ENCODE results near the gene MRPL38. TPM values are rescaled to one million over a fixed set of nuclear protein-coding genes. Genes with fewer than 3 reads are reported as not detected.

The MRPL38 gene
- total and polyA plus RNA-seq, 4 donors: 47.8 to 105 (median 66.1) TPM

GRCh38 chr17:75909051-75909811 lies 4.5 kb upstream of the MRPL38 start:
- Histone ChIP-seq H3K4me3 (no peak overlapping the region), H3K4me1 (ENCODE audit: control insufficient read depth in 5 of 5, insufficient read depth in 5 of 5, low read length in 5 of 5) (peaks cover 0 to 4% (median 0%) of the 10 kb centered on the region in 5 donors), H3K9ac (ENCODE audit: insufficient read depth in 1 of 2, low read length in 2 of 2) (no peak overlapping the region), H3K9me3 (ENCODE audit: control insufficient read depth in 4 of 4, insufficient read depth in 3 of 4, low read length in 3 of 4) (no peaks in the 10 kb centered on the region), H3K27ac (ENCODE audit: low read depth in 1 of 2, low read length in 1 of 2) (peak overlapping the region in 1 of 2 donors; percentile 71), H3K36me3 (ENCODE audit: control insufficient read depth in 4 of 4, insufficient read depth in 4 of 4, low read length in 4 of 4) (peaks cover 0 to 6% (median 1%) of the 10 kb centered on the region in 4 donors), H3K27me3 (ENCODE audit: control insufficient read depth in 3 of 3, insufficient read depth in 3 of 3, low read length in 2 of 3) (no peaks in the 10 kb centered on the region)
- TF ChIP-seq, protein P1, sequence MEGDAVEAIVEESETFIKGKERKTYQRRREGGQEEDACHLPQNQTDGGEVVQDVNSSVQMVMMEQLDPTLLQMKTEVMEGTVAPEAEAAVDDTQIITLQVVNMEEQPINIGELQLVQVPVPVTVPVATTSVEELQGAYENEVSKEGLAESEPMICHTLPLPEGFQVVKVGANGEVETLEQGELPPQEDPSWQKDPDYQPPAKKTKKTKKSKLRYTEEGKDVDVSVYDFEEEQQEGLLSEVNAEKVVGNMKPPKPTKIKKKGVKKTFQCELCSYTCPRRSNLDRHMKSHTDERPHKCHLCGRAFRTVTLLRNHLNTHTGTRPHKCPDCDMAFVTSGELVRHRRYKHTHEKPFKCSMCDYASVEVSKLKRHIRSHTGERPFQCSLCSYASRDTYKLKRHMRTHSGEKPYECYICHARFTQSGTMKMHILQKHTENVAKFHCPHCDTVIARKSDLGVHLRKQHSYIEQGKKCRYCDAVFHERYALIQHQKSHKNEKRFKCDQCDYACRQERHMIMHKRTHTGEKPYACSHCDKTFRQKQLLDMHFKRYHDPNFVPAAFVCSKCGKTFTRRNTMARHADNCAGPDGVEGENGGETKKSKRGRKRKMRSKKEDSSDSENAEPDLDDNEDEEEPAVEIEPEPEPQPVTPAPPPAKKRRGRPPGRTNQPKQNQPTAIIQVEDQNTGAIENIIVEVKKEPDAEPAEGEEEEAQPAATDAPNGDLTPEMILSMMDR (IDR thresholded peaks at IDR 0.05; ENCODE audit: control extremely low read depth, extremely low read depth): no peak
- ATAC-seq (ENCODE audit: insufficient read depth, low FRiP score) (no peak), DNase-seq (peak in 2 of 3 donors; percentile 11 to 27)
- WGBS, 2 donors: 75 to 82% methylated on average over 14 of the region's 14 CpGs

DNA sequence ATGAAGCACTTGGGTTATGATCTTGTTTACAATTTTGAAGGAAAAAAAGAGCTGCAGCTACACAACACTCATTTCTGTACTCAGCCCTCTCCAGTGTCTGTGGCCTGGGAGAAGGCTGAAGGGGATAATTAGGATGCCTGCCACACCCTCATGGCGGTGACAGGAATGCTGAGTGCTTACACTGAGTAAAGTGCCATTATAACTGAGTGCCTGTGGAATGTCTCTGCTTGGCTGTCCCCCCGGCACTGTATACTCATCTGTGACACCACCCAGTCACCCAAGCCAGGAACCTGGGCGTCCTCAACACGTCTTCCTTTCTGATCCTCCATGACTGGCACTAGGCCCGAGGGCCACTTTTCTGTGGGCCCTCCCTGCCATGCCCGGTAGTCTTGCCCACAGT lies 3.5 kb upstream of the MRPL38 start:
- 55 to 76% methylated on average over 6 of the region's 6 CpGs for whole genome bisulfite sequencing, 2 donors
- ATAC-seq (ENCODE audit: insufficient read depth, low FRiP score): peak; percentile 10

GRCh38 chr17:75906143-75906884 lies 1.6 kb upstream of the MRPL38 start:
- peaks cover 0 to 7% (median 3%) of the 10 kb centered on the region in 4 donors for H3K36me3 ChIP-seq (ENCODE audit: control insufficient read depth in 4 of 4, insufficient read depth in 4 of 4, low read length in 4 of 4)
- H3K9me3 ChIP-seq (ENCODE audit: control insufficient read depth in 4 of 4, insufficient read depth in 3 of 4, low read length in 3 of 4): no peaks in the 10 kb centered on the region
- TF ChIP-seq, protein P1 (IDR thresholded peaks at IDR 0.05; ENCODE audit: control extremely low read depth, extremely low read depth): no peak
- no peak for ATAC-seq (ENCODE audit: insufficient read depth, low FRiP score)
- H3K27ac ChIP-seq (ENCODE audit: low read depth in 1 of 2, low read length in 1 of 2): peak overlapping the region in 1 of 2 donors; percentile 85
- WGBS, 2 donors: 78 to 82% methylated on average over 10 of the region's 10 CpGs
- H3K9ac ChIP-seq (ENCODE audit: insufficient read depth in 1 of 2, low read length in 2 of 2): no peak overlapping the region
- no peak overlapping the region for H3K4me3 ChIP-seq
- no peak for DNase-seq
- H3K27me3 ChIP-seq (ENCODE audit: control insufficient read depth in 3 of 3, insufficient read depth in 3 of 3, low read length in 2 of 3): no peaks in the 10 kb centered on the region
- peaks cover 0 to 11% (median 0%) of the 10 kb centered on the region in 5 donors for H3K4me1 ChIP-seq (ENCODE audit: control insufficient read depth in 5 of 5, insufficient read depth in 5 of 5, low read length in 5 of 5)

More for the DNA sequence above, 3.5 kb upstream of the MRPL38 start:
- H3K4me1 ChIP-seq (ENCODE audit: control insufficient read depth in 5 of 5, insufficient read depth in 5 of 5, low read length in 5 of 5): peaks cover 0 to 11% (median 0%) of the 10 kb centered on the region in 5 donors
- H3K4me3 ChIP-seq: no peak overlapping the region
- DNase-seq: peak; percentile 33 to 64 (median 55)
- peaks cover 0 to 2% (median 0%) of the 10 kb centered on the region in 4 donors for H3K36me3 ChIP-seq (ENCODE audit: control insufficient read depth in 4 of 4, insufficient read depth in 4 of 4, low read length in 4 of 4)
- H3K27ac ChIP-seq (ENCODE audit: low read depth in 1 of 2, low read length in 1 of 2): peak overlapping the region; percentile 30 to 43
- no peaks in the 10 kb centered on the region for H3K9me3 ChIP-seq (ENCODE audit: control insufficient read depth in 4 of 4, insufficient read depth in 3 of 4, low read length in 3 of 4)
- H3K9ac ChIP-seq (ENCODE audit: insufficient read depth in 1 of 2, low read length in 2 of 2): no peak overlapping the region
- TF ChIP-seq, protein P1 (IDR thresholded peaks at IDR 0.05; ENCODE audit: control extremely low read depth, extremely low read depth): no peak
- no peaks in the 10 kb centered on the region for H3K27me3 ChIP-seq (ENCODE audit: control insufficient read depth in 3 of 3, insufficient read depth in 3 of 3, low read length in 2 of 3)
